ENCODE results near the gene NAP1L4.
"Not testable (repeated sequence)": the region's sequence is repeated elsewhere in the genome, so short reads cannot be mapped to it uniquely, and the experiment has no call there.

The NAP1L4 gene

DNA sequence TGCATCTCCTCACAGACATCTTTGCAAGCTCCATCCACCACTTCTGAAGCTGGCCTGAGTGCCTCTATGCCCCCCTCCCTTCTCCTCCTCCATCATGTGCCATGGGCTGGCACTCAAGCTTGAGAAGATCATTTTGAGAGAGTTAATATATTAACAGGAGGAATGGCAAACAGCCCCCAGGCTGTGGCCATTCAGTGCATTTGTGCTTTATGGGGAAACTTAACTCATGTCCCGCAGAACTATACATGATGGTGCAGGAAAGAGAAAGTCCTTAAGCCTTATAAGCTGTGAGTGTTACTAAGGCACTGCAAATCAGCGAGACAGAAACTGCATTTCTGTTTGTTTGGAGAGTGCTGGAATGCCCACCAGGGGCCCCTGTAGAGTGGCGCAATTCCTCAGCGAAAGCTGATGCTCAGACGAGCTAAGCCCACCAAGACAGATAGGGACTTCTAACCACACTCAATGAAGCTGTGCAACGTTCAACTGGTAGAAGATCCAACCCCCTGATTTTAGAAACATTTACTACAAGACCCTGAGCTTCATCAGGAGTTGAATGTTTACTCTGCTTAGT, 36.1 kb downstream of the NAP1L4 start:
- DNase-seq = no peak

DNA sequence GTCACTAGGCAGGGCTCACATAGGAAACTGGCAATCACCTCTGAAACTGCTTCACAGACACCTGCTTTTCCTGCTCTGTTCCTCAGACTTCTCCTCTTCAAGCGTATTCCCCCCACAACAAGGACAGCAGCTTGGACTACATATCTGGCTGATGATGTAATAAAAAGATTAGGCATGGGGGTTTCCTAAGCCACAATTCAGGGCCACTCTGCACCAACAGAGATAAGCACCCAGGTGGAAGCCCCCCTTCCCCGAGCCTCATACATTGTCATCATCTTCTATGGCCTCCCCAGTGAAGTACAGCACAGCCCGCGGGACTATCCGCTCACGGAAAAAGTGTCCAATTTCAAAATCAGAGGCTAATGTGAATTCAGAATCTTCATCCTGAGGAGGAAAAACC, 37.9 kb downstream of the NAP1L4 start:
- DNase-seq = no peak

DNA sequence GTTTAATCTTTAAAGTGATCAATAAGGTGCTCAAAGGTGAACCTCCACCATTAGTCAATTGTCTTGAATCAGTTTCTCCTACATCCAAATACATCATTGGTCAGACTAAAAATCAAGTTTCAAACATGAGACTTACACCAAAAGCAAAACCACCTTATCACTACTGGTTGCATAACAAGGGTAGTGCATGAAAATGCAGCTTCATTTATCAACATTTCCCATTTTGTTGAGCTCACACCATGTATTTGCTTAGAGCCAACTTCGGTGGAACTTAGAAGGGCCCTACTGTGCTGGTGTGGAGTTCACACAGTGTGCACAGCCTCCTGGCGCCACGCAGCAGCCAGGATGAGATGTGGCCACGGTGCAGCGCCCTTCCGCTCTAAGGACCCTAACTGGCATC, 39.8 kb downstream of the NAP1L4 start:
- no peak for DNase-seq

DNA sequence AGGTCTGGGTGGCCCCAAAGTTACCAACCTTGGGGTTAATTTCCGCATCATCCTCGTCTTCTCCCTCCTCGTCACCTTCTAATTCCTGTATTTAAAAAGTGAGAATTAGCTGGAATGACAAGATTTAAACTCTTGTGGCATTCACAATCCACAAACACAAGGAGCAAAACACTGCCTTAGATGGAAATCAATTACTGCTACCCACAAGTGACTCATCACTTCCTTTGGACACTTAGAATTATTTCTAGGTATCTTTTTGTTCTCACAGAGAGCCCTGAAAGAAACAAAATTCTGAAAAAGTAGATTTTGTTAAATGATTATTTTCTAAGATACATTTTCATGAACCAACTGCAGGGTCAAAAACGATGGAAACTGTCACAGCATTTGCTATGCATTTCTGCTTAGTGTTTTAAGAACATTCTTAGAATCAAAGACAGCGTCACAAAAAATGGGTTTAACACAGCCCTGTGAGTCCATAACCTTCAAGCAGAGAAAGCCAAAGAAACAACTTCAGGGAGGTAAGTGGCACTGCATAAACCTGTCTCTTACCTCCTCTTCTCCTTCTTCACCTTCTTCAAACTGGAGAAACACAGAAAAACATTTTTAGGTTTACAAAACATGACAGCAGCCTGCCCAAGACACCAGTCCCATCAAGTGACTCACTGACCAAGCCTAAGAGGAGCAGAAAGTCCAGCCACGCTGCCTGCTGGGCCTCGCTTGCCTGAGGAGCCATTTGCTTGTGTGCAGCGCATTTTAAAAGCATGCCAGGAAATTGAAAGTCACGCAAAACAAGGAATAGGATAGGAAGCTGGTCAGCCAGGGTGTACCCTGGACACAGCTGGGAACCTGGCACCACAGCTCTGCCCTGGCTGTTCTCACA, 40.7 kb downstream of the NAP1L4 start:
- no peak for DNase-seq

DNA sequence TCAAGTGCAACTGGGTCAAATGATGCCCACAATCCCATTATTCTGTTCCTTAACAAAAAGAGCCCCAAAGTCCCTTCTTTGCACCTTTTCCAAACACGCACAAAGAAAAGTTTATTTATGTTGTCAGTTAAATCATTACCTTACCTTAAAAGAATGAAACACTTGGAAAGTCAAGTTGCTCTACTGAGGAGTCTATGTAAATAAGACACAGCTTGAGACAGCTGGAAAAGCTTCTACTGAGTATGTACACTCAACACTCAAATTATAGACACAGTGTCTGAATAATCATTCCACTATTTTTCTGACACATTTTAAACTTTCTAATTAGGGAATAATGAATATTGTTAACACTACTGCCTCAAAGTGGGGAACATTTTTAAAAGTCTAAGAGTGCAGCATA, 41.3 kb downstream of the NAP1L4 start:
- no peak for DNase-seq

DNA sequence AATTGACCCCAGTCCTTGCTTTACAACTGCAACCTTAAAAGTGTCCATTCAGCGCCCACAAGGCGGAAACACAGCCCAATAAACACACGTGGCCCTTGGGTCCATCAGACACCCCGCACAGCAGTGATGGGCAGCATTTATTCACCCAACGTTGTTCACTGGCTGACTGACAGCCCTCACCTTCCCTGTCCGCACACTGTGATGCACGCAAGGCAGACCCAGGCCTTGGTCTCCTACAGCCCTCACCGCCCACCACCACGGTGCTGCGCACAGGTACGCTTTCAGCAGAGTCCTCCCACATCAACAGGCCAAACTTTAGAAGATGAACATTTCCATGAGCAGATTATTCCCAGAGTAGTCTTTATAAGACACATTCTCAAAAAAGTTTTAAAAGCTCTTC, 42.2 kb downstream of the NAP1L4 start:
- DNase-seq = no peak

DNA sequence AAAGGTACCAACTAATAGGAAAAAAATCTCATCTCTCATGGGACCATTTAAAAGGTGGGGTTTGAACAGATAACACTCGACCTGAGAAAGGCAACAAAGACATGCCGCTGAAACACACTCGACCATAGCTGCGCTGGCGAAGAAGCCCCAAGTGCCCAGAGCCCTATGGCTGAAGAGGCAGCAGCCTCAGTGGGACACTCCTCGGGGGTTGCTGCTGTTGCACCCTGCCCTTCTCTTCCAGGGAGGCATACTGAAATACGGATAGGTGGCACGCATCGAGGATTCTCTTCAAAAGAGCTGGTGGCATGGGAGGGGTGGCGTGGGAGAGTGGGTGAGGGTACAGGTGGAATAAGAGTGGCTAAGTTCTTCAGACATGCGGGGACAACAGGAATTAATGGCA, 44.4 kb downstream of the NAP1L4 start:
- DNase-seq = no peak

DNA sequence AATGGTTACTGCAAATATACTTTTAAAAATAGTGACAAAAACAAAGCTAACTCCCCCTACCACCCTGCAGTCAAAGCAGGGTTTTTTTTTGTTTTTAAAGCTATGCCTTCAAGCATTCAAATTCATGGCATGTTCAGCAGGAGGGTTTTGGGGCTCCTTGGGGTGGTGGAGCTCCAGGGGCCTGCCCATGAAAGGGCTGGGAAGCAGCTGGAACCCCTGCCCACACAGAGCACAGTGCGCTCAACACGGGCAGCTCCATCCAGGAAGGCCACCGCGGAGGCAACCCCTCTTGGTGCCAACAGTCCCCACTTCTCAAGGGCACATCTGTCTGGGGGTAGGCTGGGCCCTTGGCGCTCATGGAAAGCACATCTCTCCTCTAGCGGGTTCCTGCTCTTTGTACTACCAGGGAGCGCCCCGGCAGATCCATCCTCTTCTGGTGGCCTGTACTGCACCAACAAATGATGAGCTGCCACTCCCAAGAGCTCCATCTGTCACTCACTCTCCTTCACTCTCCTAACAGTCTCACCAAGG, 46.3 kb downstream of the NAP1L4 start:
- DNase-seq = no peak

DNA sequence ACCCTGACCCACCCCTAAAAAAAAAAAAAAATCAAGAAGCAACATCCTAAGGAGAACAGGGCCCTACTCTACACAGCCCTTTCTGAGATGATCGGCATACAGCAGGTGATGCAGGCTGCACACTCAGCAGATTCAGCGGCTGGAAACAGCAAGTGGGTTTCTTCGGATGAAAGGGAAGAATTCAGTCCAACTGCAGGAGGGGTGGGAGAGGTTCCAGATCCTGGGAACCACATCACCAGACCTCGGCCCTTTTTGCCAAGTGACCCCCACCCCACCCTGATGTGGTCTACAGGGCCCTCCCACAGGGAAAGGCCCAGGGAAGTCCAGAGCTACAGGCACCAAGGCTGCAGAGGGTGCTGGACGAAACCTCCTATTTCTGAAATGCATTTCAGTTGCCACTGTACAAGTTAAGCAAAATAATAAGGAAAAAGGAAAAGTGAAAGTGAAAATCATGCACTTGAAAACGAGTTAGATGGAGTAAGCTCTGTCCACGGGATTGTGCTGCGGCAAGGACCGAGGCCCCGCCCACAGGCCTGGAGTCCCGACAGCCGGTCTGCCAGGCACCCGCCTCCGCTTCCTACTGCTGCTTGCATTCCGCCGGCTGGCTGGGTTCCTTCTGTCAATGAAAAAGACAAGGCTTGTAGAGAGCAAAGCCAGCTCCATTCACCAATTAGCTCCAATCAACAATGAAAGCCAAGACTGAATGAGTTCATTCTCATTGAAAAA, 46.9 kb downstream of the NAP1L4 start:
- no peak for DNase-seq

DNA sequence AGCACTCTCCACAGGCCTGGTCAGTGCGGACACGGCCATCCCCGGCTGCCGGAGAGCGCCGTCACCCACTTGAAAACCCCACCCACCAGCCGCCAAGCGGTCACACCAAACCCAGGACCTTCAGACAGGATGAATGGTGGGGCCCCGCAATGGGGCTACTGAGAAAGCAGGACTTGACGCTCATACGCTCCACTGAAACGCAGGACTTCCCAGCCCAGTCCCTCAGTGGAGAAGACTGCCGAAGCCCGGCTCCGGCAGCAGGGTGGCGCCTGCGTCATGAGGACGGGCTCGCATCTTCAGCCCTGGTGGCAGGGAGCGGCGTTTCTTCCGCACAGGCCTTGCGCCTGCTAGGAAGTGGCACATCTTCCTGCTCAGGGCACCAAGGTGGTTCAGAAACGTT, 47.6 kb downstream of the NAP1L4 start:
- no peak for DNase-seq

DNA sequence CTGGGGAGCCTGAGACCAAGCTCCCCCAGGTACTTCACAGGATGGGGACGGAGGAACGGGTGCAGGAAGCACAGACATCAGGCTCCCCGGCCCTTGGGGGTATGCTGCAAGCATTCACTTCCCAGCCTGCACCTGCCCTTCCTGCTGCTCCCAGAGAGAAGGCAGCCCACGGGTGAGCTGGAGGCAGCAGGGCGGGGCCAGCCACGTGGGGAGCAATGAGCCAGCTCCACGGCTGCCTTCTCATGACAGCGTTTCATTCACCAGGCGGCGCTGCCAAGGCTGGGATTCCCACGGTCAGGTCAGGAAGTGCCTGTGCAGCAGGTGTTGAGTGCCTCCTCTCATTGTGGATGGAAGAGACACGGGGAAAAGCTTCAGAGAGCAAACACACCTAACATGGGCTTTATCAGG, 48.4 kb downstream of the NAP1L4 start:
- DNase-seq = no peak

DNA sequence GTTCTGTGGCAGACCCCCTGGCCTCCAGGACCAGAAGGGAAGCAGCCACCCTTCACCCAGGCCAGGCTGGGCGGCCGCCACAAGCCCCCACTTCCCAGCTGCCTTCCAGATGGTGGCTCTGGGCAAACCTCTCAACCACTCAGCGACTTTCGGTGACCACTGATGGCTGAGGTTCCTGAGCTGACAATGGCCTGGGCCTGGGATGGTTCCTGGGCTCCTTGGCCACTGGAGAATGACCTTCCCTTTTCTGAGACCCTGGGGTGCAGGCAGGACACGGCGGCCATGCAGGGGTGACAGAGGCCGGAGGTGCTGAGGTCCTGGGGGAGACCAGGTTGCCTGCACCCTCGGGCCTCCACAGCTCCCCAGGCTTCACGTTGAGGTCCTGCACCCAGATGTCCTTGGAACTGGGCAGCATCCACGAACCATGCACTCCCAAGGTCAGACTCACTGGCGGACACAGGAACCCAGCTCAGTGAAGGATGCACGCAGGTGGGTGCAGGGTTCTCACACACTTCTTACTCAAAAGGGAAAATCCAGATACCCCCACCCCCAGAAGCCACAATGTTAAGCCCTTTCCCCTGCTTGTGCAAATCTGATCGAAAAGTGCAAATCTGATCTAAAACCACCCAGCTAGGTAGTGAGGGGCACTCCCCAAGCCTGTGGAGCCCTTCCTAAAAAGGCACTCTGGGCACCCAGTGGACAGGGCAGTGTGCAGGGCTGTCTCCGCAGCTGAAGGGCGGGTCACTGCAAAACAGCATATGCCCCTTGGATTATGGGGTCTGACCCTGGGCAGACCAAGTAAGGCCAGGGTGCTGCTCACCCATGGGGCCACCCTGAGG, 49.0 kb downstream of the NAP1L4 start:
- DNase-seq = no peak

DNA sequence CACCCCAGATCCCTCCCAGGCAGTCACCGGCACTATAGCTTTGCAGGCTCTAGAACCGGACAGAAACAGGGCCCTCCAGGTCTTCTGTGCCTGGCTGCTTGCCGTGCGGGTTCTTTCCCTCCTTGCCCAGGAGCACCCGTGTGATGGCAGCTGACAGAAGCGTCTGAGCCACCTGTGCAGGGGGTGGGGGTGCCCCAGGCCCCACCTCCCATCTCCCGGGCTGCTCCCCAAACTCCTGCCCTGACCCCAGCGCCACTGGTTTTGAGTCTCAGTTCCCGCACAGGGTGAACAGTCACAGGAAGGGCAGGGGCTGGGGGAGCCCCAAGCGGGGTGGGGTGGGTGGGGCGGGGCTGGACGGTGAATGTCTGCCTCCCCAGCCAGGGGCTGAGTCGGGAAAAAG, 49.7 kb downstream of the NAP1L4 start:
- no peak for DNase-seq

DNA sequence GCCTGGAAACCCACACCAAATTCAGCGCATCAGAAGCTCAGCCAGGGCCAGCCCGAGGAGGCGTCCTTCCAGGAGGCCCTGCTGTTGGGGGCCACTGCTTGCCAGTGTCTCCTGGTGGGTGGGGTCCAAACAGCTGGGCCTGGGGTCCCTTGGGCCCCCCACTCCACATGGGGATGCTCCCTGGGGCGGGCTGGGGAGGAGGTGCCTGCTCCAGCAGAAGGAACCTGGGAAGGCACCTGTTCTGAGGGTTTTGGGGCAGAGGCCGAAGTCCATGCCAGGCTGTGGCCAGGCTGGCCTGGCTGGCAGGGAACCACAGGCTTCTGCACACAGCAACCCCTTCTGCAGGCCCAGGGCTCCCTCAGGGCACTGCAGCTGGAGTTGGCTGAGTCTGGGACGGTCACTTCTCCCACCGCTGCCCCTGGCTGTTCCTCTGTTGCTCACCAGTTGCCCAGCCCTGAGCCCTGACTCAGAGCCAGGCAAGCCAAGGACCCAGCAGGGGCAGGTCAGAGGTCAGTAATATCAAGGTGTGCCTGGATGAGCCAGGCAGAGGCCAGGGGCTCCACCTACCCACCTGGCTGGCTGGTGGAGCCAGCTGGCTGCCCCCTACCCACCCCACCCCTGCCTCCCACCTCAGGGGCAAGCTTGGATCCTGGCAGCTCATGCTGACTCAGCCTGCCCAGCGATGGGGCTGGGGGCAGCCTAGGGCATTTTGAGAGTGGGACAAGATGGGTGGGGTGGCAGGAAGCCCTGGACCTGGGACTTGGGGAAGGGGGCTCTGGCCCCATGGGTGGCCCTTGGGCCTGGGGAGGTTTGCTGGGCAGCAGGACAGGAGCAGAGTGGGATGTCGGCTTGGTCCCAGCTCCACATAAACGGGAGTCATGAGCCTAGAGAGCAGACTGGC, 51.0 kb downstream of the NAP1L4 start:
- no peak for DNase-seq

DNA sequence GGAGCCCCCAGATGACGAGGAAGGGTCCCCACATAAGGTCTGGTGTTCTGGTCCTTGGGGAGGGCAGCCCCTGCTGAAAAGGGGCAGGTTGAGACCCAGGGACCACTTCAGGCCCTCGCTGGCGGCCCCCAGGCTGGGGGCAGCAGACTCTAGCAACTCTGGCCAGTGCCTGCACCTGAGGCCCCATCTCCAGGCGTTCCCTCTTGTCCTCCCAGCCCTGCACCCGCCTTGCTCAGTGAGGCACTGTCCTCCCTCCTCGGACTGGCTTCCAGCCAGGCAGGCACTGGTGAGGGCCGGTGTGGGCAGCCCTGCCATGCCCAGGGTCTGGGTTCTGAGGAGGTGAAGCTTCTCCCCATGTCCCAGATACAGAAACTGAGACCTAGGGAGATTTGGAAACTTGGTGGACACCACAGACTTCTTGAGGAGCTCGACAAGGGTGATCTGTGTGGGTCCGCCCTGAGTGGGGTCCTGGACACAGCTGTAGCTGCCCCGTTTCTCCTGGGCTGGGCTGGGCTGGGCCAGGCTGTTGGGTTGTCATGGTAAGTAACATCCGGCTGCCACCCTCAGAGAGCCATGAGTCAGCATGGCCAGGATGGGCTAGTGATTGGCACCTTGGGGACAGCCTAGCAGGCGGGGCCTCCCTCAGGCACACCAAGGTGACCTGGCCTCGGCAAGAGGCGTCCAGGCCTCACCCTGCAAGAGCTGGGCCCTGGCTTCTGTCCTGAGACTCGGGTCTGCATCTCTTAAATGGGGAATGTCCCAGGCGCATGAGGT, 51.8 kb downstream of the NAP1L4 start:
- DNase-seq = no peak

DNA sequence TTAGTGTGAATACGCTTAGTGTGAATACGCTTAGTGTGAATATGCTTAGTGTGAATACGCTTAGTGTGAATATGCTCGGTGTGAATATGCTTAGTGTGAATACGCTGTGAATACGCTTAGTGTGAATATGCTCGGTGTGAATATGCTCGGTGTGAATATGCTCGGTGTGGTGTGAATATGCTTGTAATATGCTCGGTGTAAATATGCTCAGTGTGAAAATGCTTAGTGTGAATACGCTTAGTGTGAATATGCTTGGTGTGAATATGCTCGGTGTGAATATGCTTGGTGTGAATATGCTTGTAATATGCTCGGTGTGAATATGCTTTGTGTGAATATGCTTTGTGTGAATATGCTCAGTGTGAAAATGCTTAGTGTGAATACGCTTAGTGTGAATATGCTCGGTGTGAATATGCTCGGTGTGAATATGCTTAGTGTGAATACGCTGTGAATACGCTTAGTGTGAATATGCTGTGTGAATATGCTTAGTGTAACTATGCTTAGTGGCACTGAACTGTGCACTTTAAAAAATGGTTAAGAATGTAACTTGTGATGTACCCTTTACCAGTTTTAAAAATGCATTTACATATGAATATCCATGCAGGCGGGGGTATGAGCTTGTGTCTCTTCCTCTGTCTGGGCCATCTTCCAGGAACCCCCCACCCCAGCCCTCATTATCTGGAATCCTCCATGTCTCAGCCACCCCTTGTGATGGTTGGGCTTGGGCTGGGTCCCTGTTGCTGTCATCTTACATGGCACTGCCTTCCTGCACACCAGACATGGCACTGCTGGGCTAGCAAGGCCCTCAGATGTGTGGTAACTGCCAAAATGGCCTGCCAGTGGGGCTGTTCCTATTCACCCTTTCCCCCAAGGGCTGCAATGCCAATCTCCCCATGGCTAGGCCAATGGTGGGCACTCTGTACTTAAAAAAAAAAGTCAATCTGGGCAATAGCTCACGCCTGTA, 53.4 kb downstream of the NAP1L4 start:
- DNase-seq = not testable (repeated sequence)

DNA sequence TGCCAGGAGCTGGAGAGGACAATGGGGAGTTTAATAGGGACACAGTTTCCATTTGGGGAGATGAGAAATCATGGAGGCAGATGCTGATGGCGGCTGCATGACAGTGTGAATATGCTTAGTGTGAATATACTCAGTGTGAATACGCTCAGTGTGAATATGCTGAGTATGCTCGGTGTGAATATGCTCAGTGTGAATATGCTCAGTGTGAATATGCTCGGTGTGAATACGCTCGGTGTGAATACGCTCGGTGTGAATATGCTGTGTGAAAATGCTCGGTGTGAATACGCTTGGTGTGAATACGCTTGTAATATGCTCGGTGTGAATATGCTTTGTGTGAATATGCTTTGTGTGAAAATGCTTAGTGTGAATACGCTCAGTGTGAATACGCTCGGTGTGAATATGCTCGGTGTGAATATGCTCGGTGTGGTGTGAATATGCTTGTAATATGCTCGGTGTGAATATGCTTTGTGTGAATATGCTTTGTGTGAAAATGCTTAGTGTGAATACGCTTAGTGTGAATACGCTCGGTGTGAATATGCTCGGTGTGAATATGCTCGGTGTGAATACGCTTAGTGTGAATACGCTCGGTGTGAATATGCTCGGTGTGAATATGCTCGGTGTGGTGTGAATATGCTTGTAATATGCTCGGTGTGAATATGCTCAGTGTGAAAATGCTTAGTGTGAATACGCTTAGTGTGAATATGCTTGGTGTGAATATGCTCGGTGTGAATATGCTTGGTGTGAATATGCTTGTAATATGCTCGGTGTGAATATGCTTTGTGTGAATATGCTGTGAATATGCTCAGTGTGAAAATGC, 54.3 kb downstream of the NAP1L4 start:
- not testable (repeated sequence) for DNase-seq

DNA sequence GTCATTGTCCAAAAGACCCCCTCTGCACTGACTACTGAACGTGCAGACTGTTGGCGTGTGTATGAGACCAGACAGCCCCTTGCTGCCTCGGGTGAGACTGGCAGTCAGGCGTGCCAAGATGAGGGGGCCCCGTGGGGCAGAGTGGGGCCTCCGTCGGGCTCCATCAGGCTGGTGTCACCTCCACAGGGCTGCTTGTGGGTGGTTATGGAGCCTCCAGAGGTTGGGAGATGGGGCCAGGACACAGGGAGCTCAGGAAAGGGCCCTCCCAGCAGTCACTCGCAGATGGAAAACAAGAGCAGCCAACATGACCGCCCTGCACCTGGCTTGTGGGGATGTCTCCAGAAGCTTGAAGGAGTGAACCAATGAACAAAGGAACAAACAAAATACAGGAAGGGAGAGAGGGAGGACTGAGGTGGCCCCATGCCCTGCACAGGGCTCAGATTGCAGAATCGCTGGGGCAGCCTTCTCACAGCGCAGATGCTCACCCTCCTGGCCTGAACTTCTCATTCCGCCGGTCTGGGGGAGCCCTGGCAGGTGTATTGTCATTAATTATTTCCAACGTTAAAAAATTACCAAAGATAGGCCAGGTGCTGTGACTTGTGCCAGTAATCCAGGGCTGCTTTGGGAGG, 57.4 kb downstream of the NAP1L4 start:
- no peak for DNase-seq
